NCI-H2029 treated with DMSO at 0.1 percent for 48 hours (cell line): ENCODE results near the gene PRRT1B.
"Not testable (repeated sequence)": the region's sequence is repeated elsewhere in the genome, so short reads cannot be mapped to it uniquely, and the experiment has no call there.

Experiments
- DNase-seq: peaks from one replicate; lab custom pipeline; 2025; lab: John Stamatoyannopoulos, UW

The PRRT1B gene

DNA sequence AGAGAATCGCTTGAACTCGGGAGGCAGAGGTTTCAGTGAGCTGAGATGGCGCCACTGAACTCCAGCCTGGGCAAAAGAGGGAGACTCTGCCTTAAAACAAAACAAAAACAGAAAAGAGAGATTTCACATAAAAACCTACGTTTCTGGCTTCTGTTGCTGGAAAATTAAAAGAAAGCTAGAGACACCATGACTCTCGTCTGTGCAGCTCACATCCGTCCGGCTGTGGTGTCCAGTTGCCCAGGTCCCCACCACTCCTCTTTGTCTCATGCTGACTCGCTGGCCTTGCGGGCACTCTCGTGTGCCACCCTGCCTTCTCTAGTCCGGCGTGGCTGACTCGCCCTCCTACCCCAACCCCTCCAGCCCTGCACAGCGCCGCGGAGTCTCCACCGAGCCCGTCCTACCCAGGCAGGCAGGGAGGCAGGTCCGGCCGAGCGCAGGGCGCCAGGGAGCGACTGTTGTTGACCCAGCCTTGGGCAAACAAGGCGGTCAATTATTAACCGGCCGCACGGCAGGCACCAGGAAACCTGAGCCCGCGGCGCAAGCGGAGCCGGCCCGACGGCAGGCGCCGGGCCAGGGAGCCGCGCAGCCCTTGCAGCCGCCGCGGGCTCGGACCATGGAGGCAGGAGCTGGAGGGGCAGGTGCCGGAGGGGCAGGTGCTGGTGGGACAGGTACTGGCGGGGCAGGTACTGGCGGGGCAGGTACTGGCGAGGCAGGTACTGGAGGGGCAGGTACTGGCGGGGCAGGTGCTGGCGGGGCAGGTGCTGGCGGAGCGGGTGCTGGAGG is at the start of gene PRRT1B:
Gene PRRT1B (plus strand): TSS at position 521 of the 783 bp plus-strand sequence. CDS start 93 bp downstream, at position 614.
- DNase-seq = no peak

GRCh38 chr9:131495785-131496184 is 49.5 kb upstream of the PRRT1B start:
- no peak for DNase-seq

DNA sequence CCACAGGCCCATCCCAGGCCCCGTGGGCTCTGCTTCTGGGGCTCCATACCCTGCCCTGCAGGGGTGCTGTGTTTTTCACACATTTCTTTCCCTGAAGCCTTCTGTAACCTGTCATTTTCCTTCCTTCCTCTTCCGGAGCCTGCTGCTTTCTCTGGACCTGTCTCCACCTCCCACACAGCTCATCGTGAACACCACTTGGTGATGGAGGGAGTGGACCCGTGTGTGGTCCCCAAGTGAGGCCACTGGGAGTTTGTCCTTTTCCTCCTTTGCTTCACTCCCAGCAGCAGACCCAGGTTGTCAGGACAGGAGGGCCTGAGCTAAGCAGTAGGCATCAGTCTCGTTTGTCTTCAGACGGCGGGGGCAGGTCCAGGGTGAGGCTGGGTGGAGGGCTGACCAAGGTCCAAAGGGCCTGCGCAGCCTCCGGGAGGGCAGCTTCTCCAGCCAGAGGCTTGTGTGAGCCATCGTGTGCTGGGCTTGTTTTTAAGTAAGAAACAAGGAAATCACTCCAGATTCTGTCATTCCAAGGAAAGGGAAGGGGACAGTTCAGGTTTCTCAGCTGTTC is 48.4 kb upstream of the PRRT1B start:
- DNase-seq = no peak

- DNase-seq = no peak
Observed at GRCh38 chr9:131499254-131499767, 46.0 kb upstream of the PRRT1B start.

DNA sequence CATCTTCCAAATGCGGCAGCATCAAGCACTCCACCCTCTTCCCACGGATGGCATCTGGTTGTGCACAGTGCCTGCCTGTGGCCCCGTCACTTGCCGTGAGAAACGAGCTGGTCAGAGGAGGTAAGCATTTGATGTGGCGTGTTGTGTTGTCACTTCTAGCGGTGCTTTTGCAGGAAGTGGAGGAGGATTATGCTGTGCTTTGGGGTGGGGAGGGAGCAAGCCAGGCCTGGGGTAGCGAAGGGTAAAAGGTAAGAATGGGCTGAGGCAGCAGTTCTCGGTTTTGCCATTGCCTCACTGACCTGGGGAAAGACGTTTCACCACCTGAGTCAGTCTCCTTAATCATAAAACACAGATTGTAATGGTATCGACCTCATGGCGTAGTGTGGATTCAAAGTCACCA is 44.9 kb upstream of the PRRT1B start:
- DNase-seq = no peak

DNA sequence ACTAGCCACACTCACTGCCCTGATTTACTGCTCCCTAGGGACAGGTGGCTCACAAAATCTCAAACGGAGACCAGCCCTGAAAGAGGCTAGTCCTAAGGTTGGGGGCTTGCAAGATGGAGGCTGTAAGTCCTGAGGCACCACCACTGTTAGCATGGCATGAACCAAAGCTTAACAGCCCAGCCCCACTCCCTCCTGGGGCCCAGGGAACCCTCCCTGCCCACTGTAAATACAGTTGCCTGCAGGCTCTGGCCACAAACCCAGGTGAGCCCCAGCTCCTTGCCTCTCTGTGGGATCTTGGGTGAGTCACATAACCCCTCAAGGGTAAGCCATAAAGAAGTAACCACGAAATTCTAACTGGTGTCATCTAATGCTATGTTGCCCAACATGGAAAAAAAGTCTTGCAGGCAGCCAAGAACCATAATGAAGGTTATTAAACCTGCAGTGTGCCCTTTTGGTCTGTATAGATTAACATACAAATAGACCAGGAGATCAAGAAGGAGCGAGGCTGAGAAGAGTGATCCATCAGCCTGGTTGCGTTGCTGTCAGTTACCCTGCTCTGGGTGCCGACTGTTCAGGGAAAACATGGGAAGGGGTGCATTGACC is 44.3 kb upstream of the PRRT1B start:
- DNase-seq = no peak

GRCh38 chr9:131502781-131503625 is 42.3 kb upstream of the PRRT1B start, which contains the start of gene POMT1:
Gene POMT1, plus strand, starts transcription at chr9:131502918. Its CDS starts 1,301 bp downstream, at chr9:131504219.
- peak; percentile 80 for DNase-seq

DNA sequence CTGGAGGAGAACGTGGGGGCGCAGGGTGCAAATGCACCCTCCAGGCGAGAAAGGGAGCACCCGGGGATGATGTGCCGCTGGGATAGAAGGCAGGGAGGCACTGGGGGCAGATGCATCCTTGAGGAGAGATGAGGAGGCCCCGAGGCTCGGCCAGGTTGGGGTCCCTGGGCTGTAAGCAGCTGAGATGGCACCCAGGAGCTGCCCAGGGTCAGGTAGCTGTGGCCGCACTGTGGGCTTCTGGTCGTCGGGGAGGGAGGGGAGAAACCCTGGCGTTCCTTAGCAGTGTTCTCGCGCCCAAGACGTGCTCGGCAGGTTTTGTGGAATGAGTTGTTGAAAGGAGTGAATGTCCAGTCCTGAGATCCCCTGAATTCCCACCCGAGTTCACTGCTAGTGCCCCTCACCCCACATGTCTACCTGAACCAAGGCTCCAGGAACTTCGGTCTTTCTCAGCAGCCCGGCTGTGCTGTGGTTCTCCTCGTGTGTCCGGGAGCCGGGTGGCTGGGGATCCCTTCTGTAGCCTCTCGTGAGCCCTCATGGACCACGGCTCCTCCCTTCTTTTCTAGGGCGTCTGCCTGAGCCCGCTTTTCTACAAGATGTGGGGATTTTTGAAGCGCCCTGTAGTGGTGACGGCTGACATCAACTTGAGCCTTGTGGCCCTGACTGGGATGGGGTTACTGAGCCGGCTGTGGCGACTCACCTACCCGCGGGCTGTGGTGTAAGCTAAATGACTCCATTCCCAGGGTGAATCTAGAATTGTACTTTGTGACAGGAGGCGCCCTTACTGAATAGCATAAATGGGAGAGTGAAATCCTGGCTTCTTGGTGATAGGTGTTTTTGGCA is 41.5 kb upstream of the PRRT1B start:
- no peak for DNase-seq

DNA sequence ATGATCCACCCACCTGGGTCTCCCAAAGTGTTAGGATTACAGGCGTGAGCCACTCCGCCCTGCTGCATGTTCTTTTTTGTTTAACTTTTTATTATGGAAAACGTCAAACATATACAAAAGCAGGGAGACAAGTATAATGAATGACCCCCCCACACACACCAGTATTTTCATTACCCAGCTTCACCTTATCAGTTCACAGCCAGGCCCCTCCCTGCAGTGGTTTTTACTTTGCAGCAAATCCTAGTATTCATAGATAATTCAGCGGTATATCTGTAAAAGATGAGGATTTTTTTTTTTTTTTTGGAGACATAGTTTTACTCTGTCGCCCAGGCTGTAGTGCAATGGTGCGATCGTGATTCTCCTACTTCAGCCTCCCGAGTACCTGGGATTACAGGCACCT is 40.3 kb upstream of the PRRT1B start:
- DNase-seq = no peak

DNA sequence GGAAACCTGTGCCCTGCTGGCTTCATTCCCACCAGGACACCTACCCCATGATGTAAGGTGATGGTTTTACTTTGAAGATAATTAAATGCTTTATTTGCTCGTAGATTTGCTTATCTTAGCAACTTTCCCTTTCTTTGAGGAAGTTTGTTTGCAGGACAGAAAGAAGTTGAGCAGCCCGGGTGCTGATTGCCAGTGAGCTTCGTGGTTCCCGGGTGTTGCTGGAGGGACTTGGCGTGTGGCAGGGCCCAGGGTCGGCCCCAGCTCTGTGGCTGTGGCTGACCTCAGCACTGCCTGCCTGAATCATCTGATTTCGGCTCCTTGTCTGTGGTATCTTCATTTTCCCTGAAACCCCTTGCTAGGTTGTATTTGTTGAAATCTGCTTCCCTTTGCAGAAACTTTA is 33.9 kb upstream of the PRRT1B start:
- DNase-seq = no peak

- no peak for DNase-seq
Observed at GRCh38 chr9:131511880-131512279, 33.4 kb upstream of the PRRT1B start.

- no peak for DNase-seq
Observed at GRCh38 chr9:131513177-131513576, 32.1 kb upstream of the PRRT1B start.

DNA sequence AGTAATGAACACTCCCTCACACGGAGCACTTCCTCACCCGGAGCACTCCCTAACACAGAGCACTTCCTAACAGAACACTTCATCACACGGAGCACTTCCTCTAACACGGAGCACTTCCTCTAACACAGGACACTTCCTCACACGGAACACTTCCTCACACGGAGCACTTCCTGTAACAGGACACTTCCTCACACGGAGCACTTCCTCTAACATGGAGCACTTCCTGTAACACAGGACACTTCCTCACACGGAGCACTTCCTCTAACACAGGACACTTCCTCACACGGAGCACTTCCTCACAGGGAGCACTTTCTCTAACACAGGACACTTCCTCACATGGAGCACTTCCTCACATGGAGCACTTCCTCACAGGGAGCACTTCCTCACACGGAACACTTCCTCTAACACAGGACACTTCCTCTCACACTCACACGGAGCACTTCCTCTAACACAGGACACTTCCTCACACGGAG is 29.7 kb upstream of the PRRT1B start:
- DNase-seq = not testable (repeated sequence)

DNA sequence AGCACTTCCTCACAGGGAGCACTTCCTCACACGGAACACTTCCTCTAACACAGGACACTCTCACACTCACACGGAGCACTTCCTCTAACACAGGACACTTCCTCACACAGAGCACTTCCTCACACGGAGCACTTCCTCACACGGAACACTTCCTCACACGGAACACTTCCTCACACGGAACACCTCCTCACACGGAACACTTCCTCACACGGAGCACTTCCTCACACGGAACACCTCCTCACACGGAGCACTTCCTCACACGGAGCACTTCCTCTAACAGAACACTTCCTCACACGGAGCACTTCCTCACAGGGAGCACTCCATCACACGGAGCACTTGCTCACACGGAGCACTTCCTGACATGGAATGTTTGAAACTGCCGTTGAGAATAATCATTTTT is 29.2 kb upstream of the PRRT1B start:
- no peak for DNase-seq

DNA sequence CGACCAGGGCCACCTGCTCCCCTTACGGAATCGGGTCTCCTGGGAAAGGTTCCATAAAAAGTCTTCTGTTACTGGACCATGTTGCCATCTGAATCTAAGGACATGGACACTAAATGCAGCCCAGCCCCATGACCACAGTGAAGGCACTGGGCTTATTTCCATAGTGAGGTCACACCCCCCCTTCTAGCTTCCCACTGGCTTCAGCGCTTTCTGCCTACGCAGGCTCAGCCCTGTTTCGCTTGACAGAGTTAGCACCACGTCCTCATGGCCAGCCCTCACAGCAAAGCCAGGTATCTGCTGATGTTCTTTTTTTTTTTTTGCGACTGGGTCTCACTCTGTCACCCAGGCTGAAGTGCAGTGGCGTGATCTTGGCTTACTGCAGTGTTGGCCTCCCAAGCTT is 28.4 kb upstream of the PRRT1B start:
- DNase-seq = no peak

- DNase-seq = no peak
Observed at GRCh38 chr9:131517761-131518190, 27.5 kb upstream of the PRRT1B start.

GRCh38 chr9:131518553-131518952 is 26.8 kb upstream of the PRRT1B start:
- no peak for DNase-seq

DNA sequence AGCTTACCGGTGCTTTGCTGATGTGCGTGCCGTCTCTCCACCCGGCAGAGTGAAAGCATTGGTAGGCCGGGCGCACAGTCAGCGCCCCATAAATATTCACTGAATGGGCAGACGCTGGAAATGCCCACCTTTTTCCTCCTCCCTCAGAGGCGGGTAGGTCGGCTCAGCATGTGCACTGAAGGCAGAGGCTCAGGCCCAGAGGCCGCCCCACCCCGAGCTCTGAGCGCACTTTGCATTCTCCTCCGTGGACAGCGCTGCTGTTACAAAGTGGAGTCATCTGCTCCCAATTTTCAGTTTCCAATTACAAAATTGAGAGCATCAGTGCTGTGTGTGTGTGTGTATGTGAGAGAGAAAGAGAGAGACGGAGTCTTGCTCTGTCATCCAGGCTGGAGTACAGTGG is 24.8 kb upstream of the PRRT1B start:
- DNase-seq = no peak

DNA sequence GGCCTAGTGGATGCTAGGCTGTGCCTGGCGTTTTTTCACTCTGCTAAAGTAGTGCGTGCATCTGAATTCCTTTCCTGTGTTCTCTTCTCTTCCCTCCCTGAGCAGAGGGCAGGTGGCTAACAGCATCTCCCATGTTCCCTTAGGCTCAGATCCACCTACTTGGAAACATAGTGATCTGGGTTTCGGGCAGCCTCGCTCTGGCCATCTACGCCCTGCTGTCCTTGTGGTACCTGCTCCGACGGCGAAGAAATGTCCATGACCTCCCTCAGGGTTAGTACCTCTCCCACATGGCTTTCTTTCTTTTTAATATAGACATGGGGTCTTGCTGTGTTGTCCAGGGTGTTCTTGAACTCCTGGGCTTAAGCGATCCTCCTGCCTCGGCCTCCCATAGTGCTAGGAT is 24.1 kb upstream of the PRRT1B start:
- DNase-seq = no peak

GRCh38 chr9:131521822-131522221 is 23.5 kb upstream of the PRRT1B start:
- no peak for DNase-seq
